MM.1S (cell line): Measurements from ENCODE around the gene BANK1.

Experiments
- DNase-seq: peaks from one replicate; pipeline ENCODE4 v3.0.0-alpha.2; 2015
- H2AFZ ChIP-seq: fragments of 300-600 bp; sonication (generic); 2 replicates; pipeline ENCODE4 v1.6.0; 2016; ENCODE audit warnings: antibody characterized with exemption, low read length
- H3F3A ChIP-seq: fragments of 300-600 bp; sonication (generic); 2 replicates; pipeline ENCODE4 v1.6.1; 2016; ENCODE audit warnings: mild to moderate bottlenecking, antibody characterized with exemption, low read length, moderate library complexity, mixed read lengths; ENCODE audit not compliant: insufficient read depth
- H3K27ac ChIP-seq: fragments of 300-600 bp; sonication (generic); 2 replicates; pipeline ENCODE4 v1.5.1; 2016; ENCODE audit warnings: mild to moderate bottlenecking, low read length
- H3K27me3 ChIP-seq: fragments of 300-600 bp; sonication (generic); replicated peaks from 2 replicates; pipeline ENCODE4 v1.6.0; 2016; ENCODE audit warnings: low read length; ENCODE audit not compliant: insufficient read depth
- H3K36me3 ChIP-seq: fragments of 300-600 bp; sonication (generic); replicated peaks from 2 replicates; pipeline ENCODE4 v1.6.1; 2016; ENCODE audit warnings: mild to moderate bottlenecking, low read length, mixed read lengths; ENCODE audit not compliant: insufficient read depth
- H3K4me1 ChIP-seq: fragments of 300-600 bp; sonication (generic); 2 replicates; pipeline ENCODE4 v1.6.1; 2016; ENCODE audit warnings: low read length, mixed read lengths
- H3K4me2 ChIP-seq: fragments of 300-600 bp; sonication (generic); 2 replicates; pipeline ENCODE4 v1.6.0; 2016; ENCODE audit warnings: low read depth, low read length
- H3K4me3 ChIP-seq: fragments of 300-600 bp; sonication (generic); 2 replicates; pipeline ENCODE4 v1.5.1; 2016; ENCODE audit warnings: low read length, mixed read lengths
- H3K79me2 ChIP-seq: fragments of 300-600 bp; sonication (generic); 2 replicates; pipeline ENCODE4 v1.6.1; 2016; ENCODE audit warnings: mixed run types, low read length, mixed read lengths
- H3K9ac ChIP-seq: fragments of 300-600 bp; sonication (generic); 2 replicates; pipeline ENCODE4 v1.6.1; 2016; ENCODE audit warnings: low read length, mixed read lengths
- H3K9me2 ChIP-seq: fragments of 300-600 bp; sonication (generic); replicated peaks from 2 replicates; pipeline ENCODE4 v1.6.1; 2016; ENCODE audit warnings: mild to moderate bottlenecking, low read length, mixed read lengths; ENCODE audit not compliant: insufficient read depth
- H3K9me3 ChIP-seq: fragments of 300-600 bp; sonication (generic); replicated peaks from 2 replicates; pipeline ENCODE4 v1.6.1; 2016; ENCODE audit warnings: mild to moderate bottlenecking, low read length, mixed read lengths; ENCODE audit not compliant: insufficient read depth
- H4K20me1 ChIP-seq: fragments of 300-600 bp; sonication (generic); 2 replicates; pipeline ENCODE4 v1.6.1; 2016; ENCODE audit warnings: mild to moderate bottlenecking, low read length, moderate library complexity, mixed read lengths; ENCODE audit not compliant: insufficient read depth
- EZH2 ChIP-seq: fragments of 300-600 bp; sonication (generic); optimal IDR thresholded peaks from 2 replicates; pipeline ENCODE3; 2017; ENCODE audit warnings: low read depth, mild to moderate bottlenecking, antibody characterized with exemption, low read length, mixed read lengths
- EZH2phosphoT487 ChIP-seq: fragments of 300-600 bp; sonication (generic); IDR thresholded peaks from 2 replicates; pipeline ENCODE4 v1.6.1; 2018; ENCODE audit warnings: antibody characterized with exemption, low read length
- TF ChIP-seq, protein P1 (sequence below): fragments of 300-600 bp; sonication (generic); IDR thresholded peaks from 2 replicates; pipeline ENCODE4 v1.5.1; 2016; ENCODE audit warnings: antibody characterized with exemption, low read length, mixed read lengths

The BANK1 gene

DNA sequence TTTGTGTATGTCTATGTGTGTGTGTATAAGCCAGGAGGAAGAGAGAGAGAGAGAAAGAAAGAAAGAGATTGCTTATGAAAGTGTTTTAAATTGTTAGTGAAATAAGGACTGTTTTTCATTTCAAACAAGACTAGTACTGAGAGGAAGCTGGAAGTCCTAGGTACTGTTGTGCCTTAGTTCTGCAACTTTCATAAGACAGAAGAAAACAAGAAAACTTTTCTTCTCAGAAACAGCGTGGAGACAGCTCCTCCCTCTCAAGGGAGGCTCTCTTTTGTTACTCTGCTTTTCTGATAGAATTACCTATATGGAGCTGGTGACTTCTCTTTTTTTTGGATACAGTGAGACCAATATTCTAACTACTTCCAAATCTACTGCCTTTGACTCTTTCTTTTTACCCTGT, 62.5 kb downstream of the BANK1 start:
- H3K79me2 ChIP-seq = no peaks in the 10 kb centered on the region
- no peaks in the 10 kb centered on the region for H3K9me3 ChIP-seq
- H3K4me3 ChIP-seq = no peak overlapping the region
- peak overlapping the region; percentile 24 for H3K4me2 ChIP-seq
- H3K9me2 ChIP-seq = no peaks in the 10 kb centered on the region; the same call in 1 of the 2 replicates
- no peaks in the 10 kb centered on the region for H3K36me3 ChIP-seq
- H4K20me1 ChIP-seq = no peaks in the 10 kb centered on the region
- 0 out of 2 replicates have a peak overlapping the region, but pooled peaks have one; percentile 42 for H2AFZ ChIP-seq
- H3K4me1 ChIP-seq = peaks cover 19% of the 10 kb centered on the region
- H3K27me3 ChIP-seq = no peaks in the 10 kb centered on the region
- DNase-seq = no peak
- no peaks in the 10 kb centered on the region for H3F3A ChIP-seq
- no peak overlapping the region for H3K9ac ChIP-seq
- no peak overlapping the region for H3K27ac ChIP-seq
- TF ChIP-seq, protein P1, sequence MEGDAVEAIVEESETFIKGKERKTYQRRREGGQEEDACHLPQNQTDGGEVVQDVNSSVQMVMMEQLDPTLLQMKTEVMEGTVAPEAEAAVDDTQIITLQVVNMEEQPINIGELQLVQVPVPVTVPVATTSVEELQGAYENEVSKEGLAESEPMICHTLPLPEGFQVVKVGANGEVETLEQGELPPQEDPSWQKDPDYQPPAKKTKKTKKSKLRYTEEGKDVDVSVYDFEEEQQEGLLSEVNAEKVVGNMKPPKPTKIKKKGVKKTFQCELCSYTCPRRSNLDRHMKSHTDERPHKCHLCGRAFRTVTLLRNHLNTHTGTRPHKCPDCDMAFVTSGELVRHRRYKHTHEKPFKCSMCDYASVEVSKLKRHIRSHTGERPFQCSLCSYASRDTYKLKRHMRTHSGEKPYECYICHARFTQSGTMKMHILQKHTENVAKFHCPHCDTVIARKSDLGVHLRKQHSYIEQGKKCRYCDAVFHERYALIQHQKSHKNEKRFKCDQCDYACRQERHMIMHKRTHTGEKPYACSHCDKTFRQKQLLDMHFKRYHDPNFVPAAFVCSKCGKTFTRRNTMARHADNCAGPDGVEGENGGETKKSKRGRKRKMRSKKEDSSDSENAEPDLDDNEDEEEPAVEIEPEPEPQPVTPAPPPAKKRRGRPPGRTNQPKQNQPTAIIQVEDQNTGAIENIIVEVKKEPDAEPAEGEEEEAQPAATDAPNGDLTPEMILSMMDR = no peak
- TF ChIP-seq EZH2 (no peak), EZH2phosphoT487 (no peak)

- H3K9ac ChIP-seq = no peak overlapping the region
Measured at GRCh38 chr4:101853691-101854090, 63.2 kb downstream of the BANK1 start.

DNA sequence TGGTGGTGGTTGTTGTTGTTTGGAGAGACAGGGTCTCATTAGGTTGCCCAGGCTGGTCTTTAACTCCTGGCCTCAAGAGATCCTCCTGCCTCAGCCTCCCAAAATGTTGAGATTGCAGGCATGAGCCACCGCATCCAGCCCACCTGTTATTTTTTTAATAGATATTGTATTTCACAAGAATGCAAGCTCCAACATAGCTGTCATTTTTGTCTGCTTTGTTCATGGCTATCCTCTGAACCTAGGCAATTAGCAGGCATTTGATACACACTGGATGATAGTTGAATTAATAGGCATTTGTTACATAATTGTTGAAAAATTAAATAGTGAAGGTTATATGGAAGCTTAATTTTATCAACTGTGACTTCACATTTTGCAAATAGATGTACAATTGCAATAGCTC, 64.7 kb downstream of the BANK1 start:
- Histone ChIP-seq H3K4me1 (peaks cover 19% of the 10 kb centered on the region), H3K36me3 (no peaks in the 10 kb centered on the region), H3K9me2 (no peaks in the 10 kb centered on the region; the same call in 1 of the 2 replicates), H3K9ac (no peak overlapping the region), H3K27ac (no peak overlapping the region), H3K9me3 (no peaks in the 10 kb centered on the region), H3F3A (no peaks in the 10 kb centered on the region), H4K20me1 (no peaks in the 10 kb centered on the region), H3K4me3 (no peak overlapping the region), H2AFZ (no peak overlapping the region), H3K4me2 (no peak overlapping the region), H3K79me2 (no peaks in the 10 kb centered on the region), H3K27me3 (no peaks in the 10 kb centered on the region)
- TF ChIP-seq EZH2 = no peak
- TF ChIP-seq, protein P1 = no peak
- no peak for TF ChIP-seq EZH2phosphoT487
- no peak for DNase-seq

More at GRCh38 chr4:101853691-101854090, 63.2 kb downstream of the BANK1 start:
- Histone ChIP-seq H3F3A (no peaks in the 10 kb centered on the region), H3K36me3 (no peaks in the 10 kb centered on the region), H3K79me2 (no peaks in the 10 kb centered on the region), H4K20me1 (no peaks in the 10 kb centered on the region), H2AFZ (no peak overlapping the region), H3K9me2 (no peaks in the 10 kb centered on the region; the same call in 1 of the 2 replicates), H3K4me1 (peaks cover 19% of the 10 kb centered on the region), H3K27me3 (no peaks in the 10 kb centered on the region), H3K4me3 (no peak overlapping the region), H3K27ac (no peak overlapping the region), H3K9me3 (no peaks in the 10 kb centered on the region), H3K4me2 (peak overlapping the region; percentile 24)
- no peak for TF ChIP-seq EZH2phosphoT487
- TF ChIP-seq EZH2 = no peak
- TF ChIP-seq, protein P1 = no peak
- DNase-seq = no peak
